ENCODE results near the gene RHOU. TPM values are rescaled to one million over a fixed set of nuclear protein-coding genes. Genes with fewer than 3 reads are reported as not detected.
A peak's percentile ranks its signal among the peaks of the same experiment; 100 is the strongest.
"Not testable (repeated sequence)": the region's sequence is repeated elsewhere in the genome, so short reads cannot be mapped to it uniquely, and the experiment has no call there.

Gene RHOU
- total RNA-seq, 1 donor from 2014 or later, result 54.4 TPM

- Mint-ChIP-seq H3K9me3 (ENCODE audit: low read depth) (no peaks in the 10 kb centered on the region), H3K36me3 (ENCODE audit: insufficient read depth) (no peaks in the 10 kb centered on the region), H3K27ac (no peak overlapping the region), H3K4me3 (ENCODE audit: low read depth) (no peak overlapping the region), H3K27me3 (peaks cover 7% of the 10 kb centered on the region), H3K4me1 (ENCODE audit: low read depth) (peaks cover 9% of the 10 kb centered on the region)
- TF ChIP-seq, protein P1, sequence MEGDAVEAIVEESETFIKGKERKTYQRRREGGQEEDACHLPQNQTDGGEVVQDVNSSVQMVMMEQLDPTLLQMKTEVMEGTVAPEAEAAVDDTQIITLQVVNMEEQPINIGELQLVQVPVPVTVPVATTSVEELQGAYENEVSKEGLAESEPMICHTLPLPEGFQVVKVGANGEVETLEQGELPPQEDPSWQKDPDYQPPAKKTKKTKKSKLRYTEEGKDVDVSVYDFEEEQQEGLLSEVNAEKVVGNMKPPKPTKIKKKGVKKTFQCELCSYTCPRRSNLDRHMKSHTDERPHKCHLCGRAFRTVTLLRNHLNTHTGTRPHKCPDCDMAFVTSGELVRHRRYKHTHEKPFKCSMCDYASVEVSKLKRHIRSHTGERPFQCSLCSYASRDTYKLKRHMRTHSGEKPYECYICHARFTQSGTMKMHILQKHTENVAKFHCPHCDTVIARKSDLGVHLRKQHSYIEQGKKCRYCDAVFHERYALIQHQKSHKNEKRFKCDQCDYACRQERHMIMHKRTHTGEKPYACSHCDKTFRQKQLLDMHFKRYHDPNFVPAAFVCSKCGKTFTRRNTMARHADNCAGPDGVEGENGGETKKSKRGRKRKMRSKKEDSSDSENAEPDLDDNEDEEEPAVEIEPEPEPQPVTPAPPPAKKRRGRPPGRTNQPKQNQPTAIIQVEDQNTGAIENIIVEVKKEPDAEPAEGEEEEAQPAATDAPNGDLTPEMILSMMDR (IDR thresholded peaks at IDR 0.05; ENCODE audit: unreplicated experiment), result no peak
- no peak for DNase-seq (ENCODE audit: low spot score, unreplicated experiment)
Observed at GRCh38 chr1:228766788-228767187, 31.5 kb downstream of the RHOU start.

DNA sequence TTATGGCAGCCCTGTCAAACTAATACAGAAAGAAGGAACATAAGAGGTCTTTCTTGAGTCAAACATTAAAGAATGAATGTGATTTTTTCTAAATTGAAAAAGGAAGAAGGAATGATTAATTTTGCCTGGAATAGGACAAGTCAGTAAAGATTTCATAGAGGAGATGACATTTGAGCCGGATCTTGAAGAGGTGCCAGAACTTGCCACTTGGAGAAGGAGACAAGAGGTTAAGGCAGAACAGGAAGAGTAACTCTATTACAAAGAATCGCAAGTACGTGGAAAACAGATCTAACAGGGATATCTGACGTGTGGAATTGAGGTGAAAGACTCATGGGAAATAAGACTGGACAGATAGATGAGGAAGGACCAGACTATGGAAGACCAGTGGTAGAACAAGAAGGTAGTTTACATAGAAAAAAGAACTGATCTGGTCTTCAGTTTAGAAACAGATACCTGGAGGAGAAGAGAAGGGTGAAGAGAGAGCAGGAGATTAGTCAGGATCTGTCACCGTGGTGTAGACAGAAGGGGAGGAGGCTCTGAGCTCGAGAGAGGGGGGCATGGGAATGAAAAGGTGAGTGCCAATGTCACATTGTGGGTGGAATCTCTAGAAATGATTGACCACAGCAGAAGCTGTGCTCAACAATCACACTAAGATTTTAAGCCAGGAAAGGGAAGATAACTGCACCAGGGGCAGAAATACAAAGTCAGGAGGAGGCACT is 32.5 kb downstream of the RHOU start:
- Mint-ChIP-seq H3K27ac (no peak overlapping the region), H3K27me3 (peaks cover 7% of the 10 kb centered on the region)

DNA sequence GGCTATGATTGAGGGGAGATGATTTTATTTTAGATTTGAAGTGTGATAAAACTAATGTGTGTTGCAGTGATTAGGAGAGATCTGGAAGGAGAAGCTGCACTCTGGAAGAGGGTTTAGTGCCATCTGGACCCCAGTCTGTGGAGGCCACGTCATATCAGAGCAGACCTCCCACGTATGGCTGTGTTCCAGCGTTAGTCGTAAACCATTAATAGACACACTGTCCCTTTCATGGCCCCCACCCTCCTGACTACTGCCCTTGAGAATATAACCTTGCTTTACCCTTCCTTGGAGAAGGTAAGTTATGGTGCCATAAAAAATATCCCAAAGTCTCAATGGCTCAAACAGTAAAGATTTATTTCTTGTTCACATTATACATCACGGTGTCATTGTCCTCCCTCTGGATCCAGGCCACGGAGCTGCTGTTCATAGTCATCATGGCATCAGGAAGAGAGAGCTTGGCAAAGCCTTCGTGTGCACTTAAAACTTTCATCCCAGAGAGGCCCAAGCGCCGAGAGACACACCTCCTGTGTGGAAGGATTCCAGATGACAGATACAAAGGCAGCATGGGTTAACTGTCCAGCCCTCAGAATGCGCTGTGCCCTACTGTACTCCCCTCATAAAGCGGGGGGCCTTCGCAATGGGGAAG is 33.2 kb downstream of the RHOU start:
- no peaks in the 10 kb centered on the region for H3K36me3 Mint-ChIP-seq (ENCODE audit: insufficient read depth)
- no peaks in the 10 kb centered on the region for H3K9me3 Mint-ChIP-seq (ENCODE audit: low read depth)
- H3K4me1 Mint-ChIP-seq (ENCODE audit: low read depth), result peaks cover 9% of the 10 kb centered on the region
- no peak overlapping the region for H3K27ac Mint-ChIP-seq
- H3K27me3 Mint-ChIP-seq, result peaks cover 7% of the 10 kb centered on the region
- TF ChIP-seq, protein P1 (IDR thresholded peaks at IDR 0.05; ENCODE audit: unreplicated experiment), result no peak
- H3K4me3 Mint-ChIP-seq (ENCODE audit: low read depth), result no peak overlapping the region
- DNase-seq (ENCODE audit: low spot score, unreplicated experiment), result no peak

More for the DNA sequence above, 32.5 kb downstream of the RHOU start:
- Mint-ChIP-seq H3K9me3 (ENCODE audit: low read depth) (no peaks in the 10 kb centered on the region), H3K4me1 (ENCODE audit: low read depth) (peaks cover 9% of the 10 kb centered on the region), H3K36me3 (ENCODE audit: insufficient read depth) (no peaks in the 10 kb centered on the region), H3K4me3 (ENCODE audit: low read depth) (no peak overlapping the region)
- DNase-seq (ENCODE audit: low spot score, unreplicated experiment), result no peak
- TF ChIP-seq, protein P1 (IDR thresholded peaks at IDR 0.05; ENCODE audit: unreplicated experiment), result no peak

DNA sequence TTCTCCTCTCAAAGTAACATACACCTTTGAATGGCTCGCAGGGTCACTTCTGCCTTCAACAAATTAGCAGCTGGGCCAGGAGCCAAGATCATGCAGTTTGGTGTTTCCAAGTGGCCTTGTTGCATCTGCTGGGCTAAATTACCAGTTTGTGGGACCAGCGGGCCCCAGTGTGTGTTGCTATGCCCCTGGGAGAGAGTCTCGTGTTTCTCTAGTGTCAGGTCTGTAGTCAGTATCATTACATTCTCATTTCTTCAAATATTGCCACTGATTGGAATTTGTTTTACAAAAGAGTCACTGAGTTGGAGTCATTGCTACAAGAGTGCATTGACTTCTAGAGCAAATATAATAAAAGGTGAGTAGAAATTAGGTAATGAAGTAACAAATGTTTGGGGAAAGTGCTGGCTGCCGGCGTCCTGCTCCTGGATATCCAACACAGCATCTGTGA is 35.5 kb downstream of the RHOU start:
- Mint-ChIP-seq H3K4me3 (ENCODE audit: low read depth) (no peak overlapping the region), H3K4me1 (ENCODE audit: low read depth) (peaks cover 9% of the 10 kb centered on the region), H3K27me3 (peaks cover 10% of the 10 kb centered on the region), H3K27ac (peak overlapping the region; percentile 51), H3K9me3 (ENCODE audit: low read depth) (no peaks in the 10 kb centered on the region), H3K36me3 (ENCODE audit: insufficient read depth) (no peaks in the 10 kb centered on the region)
- TF ChIP-seq, protein P1 (IDR thresholded peaks at IDR 0.05; ENCODE audit: unreplicated experiment), result no peak
- DNase-seq (ENCODE audit: low spot score, unreplicated experiment), result no peak

DNA sequence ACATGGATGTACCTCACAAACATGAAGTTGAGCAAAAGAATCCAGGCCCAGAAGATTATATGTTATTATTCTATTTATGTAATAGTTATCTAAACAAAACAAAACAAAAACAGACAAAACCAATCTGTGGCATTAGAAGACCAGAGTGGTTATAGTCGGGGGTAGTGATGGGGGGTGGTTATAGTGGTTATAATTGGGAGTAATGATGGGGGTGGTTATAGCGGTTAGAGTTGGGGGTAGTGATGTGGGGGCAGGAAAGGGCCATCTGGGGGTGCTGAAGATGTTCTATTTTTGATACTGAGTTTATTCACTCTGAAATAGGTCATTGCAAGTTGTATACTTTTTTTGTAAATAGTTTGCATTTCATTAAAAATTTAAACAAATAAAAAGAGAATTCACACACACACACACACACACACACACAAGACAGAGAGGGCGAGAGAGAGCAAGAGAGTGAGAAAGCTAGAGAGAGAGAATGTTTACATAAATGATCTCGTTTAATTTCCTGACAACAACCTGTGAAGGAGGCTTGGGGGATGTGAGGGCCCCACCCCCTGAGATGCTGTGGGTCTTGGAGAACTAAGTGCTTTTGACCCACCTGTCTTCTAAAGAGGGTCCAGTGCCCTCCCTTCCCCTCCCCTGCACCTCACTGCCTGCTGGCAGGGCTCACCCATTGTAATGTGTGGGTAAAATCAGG is 37.4 kb downstream of the RHOU start:
- peaks cover 8% of the 10 kb centered on the region for H3K27me3 Mint-ChIP-seq
- H3K4me3 Mint-ChIP-seq (ENCODE audit: low read depth), result no peak overlapping the region
- TF ChIP-seq, protein P1 (IDR thresholded peaks at IDR 0.05; ENCODE audit: unreplicated experiment), result no peak
- peaks cover 9% of the 10 kb centered on the region for H3K4me1 Mint-ChIP-seq (ENCODE audit: low read depth)
- DNase-seq (ENCODE audit: low spot score, unreplicated experiment), result no peak
- no peak overlapping the region for H3K27ac Mint-ChIP-seq
- H3K36me3 Mint-ChIP-seq (ENCODE audit: insufficient read depth), result no peaks in the 10 kb centered on the region
- no peaks in the 10 kb centered on the region for H3K9me3 Mint-ChIP-seq (ENCODE audit: low read depth)

- not testable (repeated sequence) for H3K36me3 Mint-ChIP-seq (ENCODE audit: insufficient read depth); DNase-seq (ENCODE audit: low spot score, unreplicated experiment); H3K4me1 Mint-ChIP-seq (ENCODE audit: low read depth); H3K4me3 Mint-ChIP-seq (ENCODE audit: low read depth); H3K27ac Mint-ChIP-seq; H3K27me3 Mint-ChIP-seq; H3K9me3 Mint-ChIP-seq (ENCODE audit: low read depth)
Observed at GRCh38 chr1:228775946-228776345, 40.7 kb downstream of the RHOU start.
